ENCODE measurements around the gene ZBTB14. TPM values are rescaled to one million over a fixed set of nuclear protein-coding genes. Genes with fewer than 3 reads are reported as not detected.

The ZBTB14 gene
- total RNA-seq, 2 donors from 2014 or later = 10.7 to 11.8 TPM

DNA sequence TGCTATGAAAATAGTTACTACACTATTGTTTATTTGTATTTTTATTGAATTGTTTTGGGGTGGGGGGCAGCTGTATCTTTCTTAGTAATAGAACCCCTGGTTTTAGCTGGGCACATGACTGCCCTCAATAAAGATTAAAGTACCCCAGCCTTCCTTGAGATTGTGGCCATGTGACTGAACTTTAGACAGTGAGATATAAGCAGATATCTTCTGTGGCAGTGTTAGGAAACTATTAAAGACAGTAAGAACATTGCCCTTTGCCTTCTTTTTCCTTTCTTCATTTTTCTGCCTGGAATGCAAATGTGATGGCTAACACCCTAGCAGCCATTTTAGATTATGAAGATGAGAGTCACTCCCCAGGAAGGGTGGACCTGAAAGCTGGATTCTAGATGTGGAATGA lies 50.6 kb downstream of the ZBTB14 start:
- no peaks in the 10 kb centered on the region for H3K9me3 ChIP-seq
- intact Hi-C loops (cut with DNase I) = no loop called here
- no peaks in the 10 kb centered on the region for H3K27me3 ChIP-seq
- H3K36me3 ChIP-seq = no peaks in the 10 kb centered on the region
- H3K9ac ChIP-seq (ENCODE audit: low read depth in 2 of 2, low read length in 2 of 2) = no peak overlapping the region
- H3K4me1 ChIP-seq = no peaks in the 10 kb centered on the region
- TF ChIP-seq, protein P1, sequence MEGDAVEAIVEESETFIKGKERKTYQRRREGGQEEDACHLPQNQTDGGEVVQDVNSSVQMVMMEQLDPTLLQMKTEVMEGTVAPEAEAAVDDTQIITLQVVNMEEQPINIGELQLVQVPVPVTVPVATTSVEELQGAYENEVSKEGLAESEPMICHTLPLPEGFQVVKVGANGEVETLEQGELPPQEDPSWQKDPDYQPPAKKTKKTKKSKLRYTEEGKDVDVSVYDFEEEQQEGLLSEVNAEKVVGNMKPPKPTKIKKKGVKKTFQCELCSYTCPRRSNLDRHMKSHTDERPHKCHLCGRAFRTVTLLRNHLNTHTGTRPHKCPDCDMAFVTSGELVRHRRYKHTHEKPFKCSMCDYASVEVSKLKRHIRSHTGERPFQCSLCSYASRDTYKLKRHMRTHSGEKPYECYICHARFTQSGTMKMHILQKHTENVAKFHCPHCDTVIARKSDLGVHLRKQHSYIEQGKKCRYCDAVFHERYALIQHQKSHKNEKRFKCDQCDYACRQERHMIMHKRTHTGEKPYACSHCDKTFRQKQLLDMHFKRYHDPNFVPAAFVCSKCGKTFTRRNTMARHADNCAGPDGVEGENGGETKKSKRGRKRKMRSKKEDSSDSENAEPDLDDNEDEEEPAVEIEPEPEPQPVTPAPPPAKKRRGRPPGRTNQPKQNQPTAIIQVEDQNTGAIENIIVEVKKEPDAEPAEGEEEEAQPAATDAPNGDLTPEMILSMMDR (IDR thresholded peaks at IDR 0.05) = no peak
- no peak overlapping the region for H3K27ac ChIP-seq
- no peak overlapping the region for H3K4me3 ChIP-seq
- DNase-seq = no peak

DNA sequence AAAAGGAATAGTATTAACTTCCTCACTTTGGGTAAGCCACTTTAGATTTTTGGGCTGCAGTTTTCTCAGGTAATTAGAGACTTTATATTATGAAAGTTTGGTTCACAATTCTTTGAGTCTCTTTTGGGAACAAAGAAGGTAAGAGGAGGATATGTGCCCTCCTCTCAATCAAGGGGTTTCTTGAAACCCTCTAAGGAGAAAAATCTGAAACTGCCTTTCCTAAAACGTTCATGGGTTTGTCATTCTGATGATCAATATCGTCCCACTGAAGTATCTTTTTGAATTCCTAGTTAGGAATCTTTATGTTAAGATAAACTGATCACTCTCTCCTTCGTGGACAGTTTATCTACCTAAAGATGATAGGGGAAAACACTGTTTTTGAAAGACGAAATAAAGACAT lies 56.1 kb downstream of the ZBTB14 start:
- intact Hi-C loops (cut with DNase I) = loop anchor here (2.0 kb wide), 1 partner anchor 57 kb away; no protein-coding TSS in a partner anchor
- H3K4me1 ChIP-seq = no peaks in the 10 kb centered on the region
- no peak for DNase-seq
- TF ChIP-seq, protein P1 (IDR thresholded peaks at IDR 0.05) = no peak
- H3K36me3 ChIP-seq = no peaks in the 10 kb centered on the region
- H3K9ac ChIP-seq (ENCODE audit: low read depth in 2 of 2, low read length in 2 of 2) = peak overlapping the region in 1 of 2 donors; percentile 91
- no peak overlapping the region for H3K4me3 ChIP-seq
- H3K27ac ChIP-seq = no peak overlapping the region
- H3K9me3 ChIP-seq = no peaks in the 10 kb centered on the region
- H3K27me3 ChIP-seq = no peaks in the 10 kb centered on the region

Other genes with a start within 250 kb of the ZBTB14 start
- not detected for gene AKAIN1, start 98.5 kb downstream of the ZBTB14 start, total RNA-seq
- 10 to 100 TPM; 43.3 to 78.0 TPM for gene EPB41L3, start 248.3 kb upstream of the ZBTB14 start, total RNA-seq

Measured in colonic mucosa (tissue), 4 donors.